GM19240 (cell line): ENCODE data around the gene OMP.
"Not testable (repeated sequence)": the region's sequence is repeated elsewhere in the genome, so short reads cannot be mapped to it uniquely, and the experiment has no call there.

Source experiments
- DNase-seq: peaks from one replicate; pipeline ENCODE4 v3.0.0; 2011; ENCODE audit warnings: low spot score; ENCODE audit not compliant: insufficient read length

OMP gene

DNA sequence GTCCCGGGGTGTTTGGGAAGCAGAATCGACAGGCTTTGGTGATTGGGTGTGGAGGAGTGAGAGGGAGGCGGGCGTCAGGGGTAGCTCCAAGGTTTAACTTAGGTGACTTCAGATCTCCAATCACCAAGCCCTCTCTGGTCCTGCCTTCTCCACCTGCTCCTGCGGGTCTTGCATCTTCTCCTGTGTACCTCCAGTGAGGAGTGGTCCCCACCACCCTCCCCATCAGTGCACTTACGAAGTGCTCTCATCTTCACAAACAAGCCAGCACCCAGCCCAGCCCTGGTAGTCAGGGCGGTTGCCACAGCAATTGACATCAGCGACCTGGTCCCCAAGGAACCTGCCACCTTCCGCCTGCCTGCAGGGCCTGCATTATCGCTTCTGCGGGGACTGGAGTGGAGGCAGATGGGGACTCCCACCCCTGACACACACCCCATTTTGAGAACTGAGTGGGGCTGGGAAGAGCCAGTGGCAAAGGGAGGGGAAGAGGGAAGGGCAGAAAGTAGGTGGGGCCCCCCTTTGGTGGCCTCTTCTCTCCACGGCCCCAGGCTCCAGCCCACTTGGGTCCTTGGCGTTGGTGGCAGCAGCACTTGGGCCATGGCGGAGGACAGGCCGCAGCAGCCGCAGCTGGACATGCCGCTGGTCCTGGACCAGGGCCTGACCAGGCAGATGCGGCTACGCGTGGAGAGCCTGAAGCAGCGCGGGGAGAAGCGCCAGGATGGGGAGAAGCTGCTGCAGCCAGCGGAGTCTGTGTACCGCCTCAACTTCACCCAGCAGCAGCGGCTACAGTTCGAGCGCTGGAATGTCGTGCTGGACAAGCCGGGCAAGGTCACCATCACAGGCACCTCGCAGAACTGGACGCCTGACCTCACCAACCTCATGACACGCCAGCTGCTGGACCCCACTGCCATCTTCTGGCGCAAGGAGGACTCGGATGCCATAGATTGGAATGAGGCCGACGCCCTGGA is at the start of gene OMP:
OMP (plus strand) TSS at position 595 of the 965 bp plus-strand sequence; CDS start at position 595, 0 bp downstream.
- DNase-seq: no peak

GRCh38 chr11:77053217-77054015 is 49.2 kb upstream of the OMP start:
- DNase-seq: no peak

DNA sequence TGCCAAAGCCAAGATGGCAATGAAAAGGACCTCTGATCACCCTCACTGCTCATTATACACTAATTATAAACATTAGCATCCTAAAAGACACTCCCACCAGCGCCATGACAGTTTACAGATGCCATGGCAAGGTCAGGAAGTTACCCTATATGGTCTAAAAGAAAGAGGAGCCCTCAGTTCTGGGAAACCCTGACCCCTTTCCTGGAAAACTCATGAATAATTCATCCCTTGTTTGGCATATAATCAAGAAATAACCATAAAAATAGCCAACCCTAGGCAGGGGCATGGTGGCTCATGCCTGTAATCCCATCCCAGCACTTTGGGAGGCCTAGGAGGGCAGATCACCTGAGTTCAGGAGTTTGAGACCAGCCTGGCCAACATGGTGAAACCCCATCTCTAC is 48.6 kb upstream of the OMP start:
- DNase-seq: no peak

DNA sequence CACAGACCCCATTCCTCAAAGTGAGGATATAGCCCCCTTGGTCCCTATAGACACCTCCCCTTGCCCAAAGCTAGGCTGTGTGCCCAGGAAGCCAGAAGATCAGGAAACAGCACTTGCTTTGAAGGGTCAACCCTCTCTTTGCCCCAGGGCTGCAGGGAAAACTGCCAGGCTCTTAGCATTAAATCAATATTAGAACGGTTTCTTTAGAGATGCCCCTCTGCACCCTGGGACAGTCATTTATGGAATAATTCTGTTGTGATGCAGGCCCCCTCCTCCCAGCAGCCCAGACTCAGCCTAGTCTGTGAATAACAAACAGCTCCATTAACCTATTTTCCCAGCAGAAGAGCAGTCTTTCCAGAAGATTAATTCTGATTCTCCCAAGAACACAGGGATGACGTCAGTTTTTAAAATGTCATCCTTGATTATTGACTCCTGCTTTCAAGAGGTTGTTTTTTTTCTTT is 47.5 kb upstream of the OMP start:
- DNase-seq: no peak

DNA sequence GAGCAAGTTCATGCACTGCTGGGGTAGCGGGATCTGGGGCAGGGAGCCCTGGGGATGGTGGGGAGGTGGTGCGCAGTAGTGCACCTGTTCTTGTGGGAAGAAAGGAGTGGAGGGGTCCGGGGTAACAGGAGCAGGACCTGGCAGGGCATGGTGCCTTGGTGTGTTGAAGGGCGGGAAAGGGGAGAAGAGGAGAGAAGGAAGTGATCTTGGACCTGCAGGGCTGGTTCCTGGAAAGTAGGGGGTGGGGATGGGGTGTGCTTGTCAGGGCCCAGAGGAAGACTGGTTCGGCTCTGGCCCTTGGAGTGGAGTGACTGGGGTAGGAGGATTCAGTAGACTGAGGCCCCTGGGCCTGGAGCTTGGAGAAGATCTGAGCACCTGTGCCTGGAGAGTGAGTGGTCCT is 46.7 kb upstream of the OMP start:
- DNase-seq: no peak

GRCh38 chr11:77056814-77057402 is 45.7 kb upstream of the OMP start:
- DNase-seq: no peak

DNA sequence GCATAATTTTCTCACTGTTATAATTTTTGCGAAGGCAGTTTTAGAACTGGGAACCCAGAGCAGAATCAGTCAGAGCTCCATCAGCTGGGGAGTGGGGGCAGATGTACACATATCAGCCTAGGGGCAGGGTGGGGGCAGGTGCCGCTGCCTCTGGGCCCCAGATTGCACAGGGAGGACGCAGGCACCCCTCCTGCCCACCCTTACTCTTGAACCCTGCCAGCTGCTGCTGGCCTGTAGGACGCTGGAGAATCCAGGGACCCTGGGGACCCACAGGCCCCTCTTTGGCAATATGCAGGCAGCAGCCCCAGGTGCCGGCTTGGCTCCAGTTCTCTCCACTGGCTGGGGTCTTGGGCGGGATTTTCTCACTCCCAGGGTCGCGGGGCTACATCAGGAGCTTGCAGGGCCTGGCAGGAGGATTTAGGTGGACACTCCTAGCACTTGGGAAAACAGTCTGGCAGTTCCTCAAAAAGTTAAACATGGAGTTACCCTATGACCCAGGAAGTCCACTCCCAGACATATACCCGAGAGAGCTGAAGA is 44.6 kb upstream of the OMP start:
- DNase-seq: no peak

DNA sequence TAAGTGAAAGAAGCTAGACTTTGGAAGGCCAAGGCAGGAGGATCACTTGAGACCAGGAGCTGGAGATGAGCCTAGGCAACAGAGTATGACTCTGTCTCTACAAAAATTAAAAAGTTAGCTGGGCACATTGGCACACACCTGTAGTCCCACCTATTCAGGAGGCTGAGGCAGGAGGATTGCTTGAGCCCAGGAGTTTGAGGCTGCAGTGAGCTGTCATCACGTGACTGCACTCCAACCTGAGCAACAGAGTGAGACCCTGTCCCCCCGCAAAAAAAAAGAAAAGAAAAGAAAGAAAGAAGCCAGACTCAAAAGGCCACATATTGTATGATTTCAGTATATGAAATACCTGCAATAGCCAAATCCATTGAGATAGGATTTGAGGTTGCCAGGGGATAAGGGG is 43.7 kb upstream of the OMP start:
- no peak for DNase-seq

DNA sequence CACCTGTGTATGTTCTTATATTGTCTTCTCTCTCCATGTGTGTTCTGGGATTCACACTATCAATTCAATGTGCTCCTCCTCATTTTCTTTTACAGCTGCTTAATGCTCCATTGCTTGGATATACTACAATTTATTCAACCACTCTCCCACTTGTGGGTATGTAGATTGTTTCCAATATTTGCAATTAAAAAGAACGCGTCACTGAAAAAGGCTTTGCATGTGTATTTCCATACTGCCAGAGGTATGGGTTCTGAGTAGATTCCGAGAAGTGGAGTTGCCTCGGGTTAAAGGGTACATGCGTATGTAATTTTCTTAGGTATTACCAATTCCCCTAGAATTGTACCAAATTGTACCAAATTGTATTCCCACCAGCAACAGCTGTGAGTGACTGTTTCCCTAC is 42.8 kb upstream of the OMP start:
- DNase-seq: no peak

GRCh38 chr11:77060234-77060633 is 42.4 kb upstream of the OMP start:
- no peak for DNase-seq

DNA sequence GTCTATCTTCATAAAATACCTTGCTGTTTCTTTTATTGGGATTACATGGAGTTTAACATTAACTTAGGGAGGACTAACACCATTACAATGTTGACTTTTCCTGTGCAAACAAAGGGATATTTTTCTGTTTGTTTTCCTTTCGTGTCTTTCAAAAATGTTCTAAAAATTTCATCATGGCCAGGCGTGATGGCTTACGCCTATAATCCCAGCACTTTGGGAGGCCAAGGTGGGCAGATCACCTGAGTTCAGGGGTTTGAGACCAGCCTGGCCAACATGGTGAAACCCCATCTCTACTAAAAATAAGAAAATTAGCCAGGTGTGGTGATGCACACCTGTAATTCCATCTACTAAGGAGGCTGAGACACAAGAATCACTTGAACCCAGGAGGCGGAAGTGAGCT is 41.4 kb upstream of the OMP start:
- DNase-seq: not testable (repeated sequence)

GRCh38 chr11:77062924-77063323 is 39.7 kb upstream of the OMP start:
- DNase-seq: no peak

- no peak for DNase-seq
Observed at GRCh38 chr11:77063407-77063806, 39.2 kb upstream of the OMP start.

- DNase-seq: no peak
Observed at GRCh38 chr11:77063861-77064260, 38.8 kb upstream of the OMP start.

DNA sequence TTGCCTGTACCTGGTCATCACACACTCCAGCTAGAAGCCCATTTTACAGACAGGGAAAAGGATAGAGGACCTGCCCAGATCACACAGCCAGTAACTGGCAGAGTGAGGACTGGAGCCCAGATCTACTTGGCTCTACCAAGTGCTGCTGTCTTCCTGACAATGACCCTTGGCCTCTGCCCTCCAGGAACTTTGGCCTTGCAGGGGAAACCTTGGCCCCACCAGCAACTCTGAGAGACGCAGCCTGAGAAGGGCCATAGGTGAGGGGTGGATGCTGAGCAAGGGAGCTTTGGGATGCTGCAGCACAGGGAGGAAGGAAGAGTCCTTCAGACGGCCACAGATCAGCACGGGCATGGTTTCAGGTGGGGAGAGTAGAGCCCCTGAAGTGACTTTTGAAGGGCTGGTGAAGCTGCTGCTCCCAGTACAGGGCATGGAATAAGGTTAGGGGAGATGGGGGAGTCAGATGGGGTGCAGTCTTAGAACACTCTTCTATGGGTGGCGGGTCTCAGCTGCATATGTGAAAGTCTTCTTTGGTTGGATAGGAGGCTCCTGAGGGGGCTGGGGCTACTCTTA is 37.9 kb upstream of the OMP start:
- DNase-seq: no peak

DNA sequence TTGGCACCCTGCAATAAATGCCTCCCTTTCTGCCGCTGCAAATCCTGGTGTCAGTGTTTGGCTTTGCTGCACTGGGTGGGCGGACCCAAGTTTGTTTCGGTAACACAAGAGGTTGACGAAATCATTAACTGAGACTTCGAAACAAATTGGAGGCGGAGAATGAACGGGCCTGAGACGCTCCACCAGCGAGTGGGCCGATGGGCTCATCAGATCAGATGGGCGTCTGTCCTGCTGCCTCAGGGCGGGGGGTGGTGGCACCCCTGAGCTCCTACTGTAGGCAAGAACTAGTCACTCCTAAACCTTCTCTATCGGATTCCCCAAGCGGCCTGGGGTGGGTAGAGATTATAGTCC is 36.8 kb upstream of the OMP start:
- no peak for DNase-seq

DNA sequence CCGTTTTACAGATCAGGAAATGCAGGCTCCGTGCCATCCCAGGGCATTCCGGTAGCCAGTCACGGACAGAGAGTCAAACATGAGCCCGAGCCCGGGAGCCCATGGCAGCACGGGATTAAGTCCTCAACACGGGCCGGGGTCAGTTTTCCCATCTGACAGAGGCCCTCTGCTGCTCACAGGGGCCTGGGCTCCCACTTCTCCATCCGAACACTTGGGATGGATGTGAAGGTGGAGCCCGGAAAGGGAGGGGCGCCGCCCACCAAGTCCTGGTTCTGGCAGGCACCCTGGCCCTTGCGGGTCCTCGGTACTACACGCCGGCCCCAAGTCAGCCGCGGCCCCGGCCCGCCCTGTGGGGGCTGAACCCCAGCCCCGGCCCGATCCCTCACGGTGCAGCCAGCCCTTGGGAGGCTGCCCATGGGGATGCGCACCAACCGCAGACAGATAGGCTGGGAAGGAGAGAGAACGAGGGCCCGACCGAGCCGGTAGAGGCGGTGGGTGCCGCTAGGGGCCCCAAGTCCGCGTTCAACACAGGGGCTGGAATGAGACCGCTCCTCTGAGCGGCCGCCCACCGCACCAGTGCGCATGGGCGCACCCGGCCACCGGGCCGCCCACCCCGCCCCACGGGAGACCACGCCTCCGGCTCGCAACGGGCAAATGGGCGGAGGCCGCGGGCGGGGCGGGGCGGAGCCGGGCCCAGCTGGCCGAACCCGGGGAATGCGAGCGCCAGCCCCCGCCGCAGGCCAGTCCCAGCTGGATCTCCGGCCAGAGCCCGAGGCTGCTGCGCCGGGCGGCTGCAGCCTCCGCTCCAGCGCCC is 36.2 kb upstream of the OMP start, which contains the start of gene CAPN5:
CAPN5 (plus strand) TSS at position 743 of the 814 bp plus-strand sequence. CDS start 17,916 bp downstream, outside the sequence.
- peak; percentile 84 for DNase-seq

DNA sequence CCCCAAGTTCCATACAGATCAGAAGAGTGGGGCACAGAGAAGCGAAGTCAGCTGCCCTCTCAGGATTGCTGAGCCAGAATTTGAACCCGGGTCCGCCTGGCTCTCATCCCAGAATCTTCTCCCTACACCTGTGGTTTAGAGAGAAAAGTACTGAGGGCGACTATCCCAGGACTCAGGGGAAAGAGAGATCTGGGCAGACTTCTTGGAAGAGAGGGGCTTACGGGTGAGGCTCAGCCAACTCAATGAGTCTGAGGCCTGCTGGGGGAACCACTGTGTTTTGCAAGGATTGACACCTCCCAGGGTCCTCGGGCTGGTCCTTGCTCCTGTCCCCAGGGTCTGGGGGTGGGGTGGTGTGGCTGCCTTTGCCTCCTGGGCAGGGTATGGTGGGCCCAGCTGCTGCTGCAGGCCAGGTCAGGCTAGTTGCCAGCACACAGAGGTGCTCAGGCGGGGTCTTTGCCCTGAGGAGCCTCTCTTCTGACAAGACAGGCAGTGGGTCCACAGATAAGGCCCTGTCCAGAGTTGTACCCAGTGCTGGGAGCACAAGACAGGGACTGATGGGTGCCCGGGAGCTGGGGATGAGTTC is 34.7 kb upstream of the OMP start:
- no peak for DNase-seq

- no peak for DNase-seq
Observed at GRCh38 chr11:77068457-77069335, 33.9 kb upstream of the OMP start.
